Measurements from ENCODE around the gene SH3RF3. TPM values are rescaled to one million over a fixed set of nuclear protein-coding genes. Genes with fewer than 3 reads are reported as not detected.

The SH3RF3 gene
- total and polyA plus RNA-seq, 2 of the 13 experiments (the other 11 are each of a cell fraction or from before 2014, with no cell fraction given), result 0.04 TPM; not detected in 1

DNA sequence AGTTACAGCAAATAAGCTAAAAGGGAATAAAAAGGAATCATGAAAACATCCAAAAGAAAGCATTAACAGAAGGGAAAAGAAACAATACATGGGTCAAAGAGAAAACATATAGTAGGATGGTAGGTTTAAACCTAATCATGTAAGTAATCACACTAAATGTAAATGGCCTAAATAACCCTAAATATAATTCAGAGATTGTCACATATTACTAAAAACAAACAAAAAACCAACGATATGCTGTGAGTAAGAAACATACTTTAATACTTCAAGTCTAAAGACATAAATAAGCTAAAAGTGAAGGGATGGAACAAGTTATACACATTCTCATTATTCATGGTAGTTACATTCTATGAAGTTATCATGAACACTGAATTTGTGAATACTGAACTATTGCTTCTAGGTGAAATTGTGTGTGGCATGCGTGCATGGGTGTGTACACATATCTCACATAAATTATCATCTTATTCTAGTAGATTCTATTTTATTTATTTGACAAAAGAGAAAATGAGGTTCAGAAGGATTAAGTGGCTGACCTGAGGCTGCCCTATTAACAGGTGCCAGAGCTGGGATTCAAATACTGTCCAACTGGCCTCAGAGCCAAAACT lies 313.8 kb downstream of the SH3RF3 start:
- Histone ChIP-seq H3K27me3 (ENCODE audit: control insufficient read depth in 1 of 2, insufficient read depth in 2 of 2, low read length in 2 of 2) (peaks cover 0 to 4% of the 10 kb centered on the region in 2 experiments; a peak in 1 of 5 replicates), H3K27ac (ENCODE audit: extremely low read length, insufficient read depth, low read length) (no peak overlapping the region), H3K36me3 (replicated peaks in 1 of 2; ENCODE audit: control insufficient read depth in 1 of 2, insufficient read depth in 2 of 2, low read length in 2 of 2) (no peaks in the 10 kb centered on the region), H3K79me2 (ENCODE audit: insufficient read depth, low read length) (no peaks in the 10 kb centered on the region), H3K9me3 (ENCODE audit: low read length) (peaks cover 28% of the 10 kb centered on the region), H2AFZ (ENCODE audit: low read length) (no peak overlapping the region), H4K20me1 (ENCODE audit: insufficient read depth, low read length) (no peaks in the 10 kb centered on the region), H3K4me1 (ENCODE audit: insufficient read depth, low read length) (no peaks in the 10 kb centered on the region), H3K4me2 (ENCODE audit: low read depth, low read length) (no peak overlapping the region), H3K4me3 (replicated peaks in 1 of 3; ENCODE audit: insufficient read depth in 1 of 3, low read depth in 2 of 3, low read length in 3 of 3) (no peak overlapping the region), H3K9ac (ENCODE audit: insufficient read depth, low read depth, low read length) (no peak overlapping the region)
- no TSS peak for BruUV-seq (replicated peaks)
- TF ChIP-seq ELF3 (CRISPR knock-in tag; IDR thresholded peaks at IDR 0.05) (no peak), MED1 (CRISPR knock-in tag; IDR thresholded peaks at IDR 0.05) (no peak), ZNF10 (CRISPR knock-in tag; IDR thresholded peaks at IDR 0.05; ENCODE audit: borderline replicate concordance, low read depth) (no peak), ZNF501 (CRISPR knock-in tag; IDR thresholded peaks at IDR 0.05) (no peak), ATF4 (CRISPR knock-in tag; IDR thresholded peaks at IDR 0.05) (no peak), ZZZ3 (CRISPR knock-in tag; IDR thresholded peaks at IDR 0.05; ENCODE audit: borderline replicate concordance) (no peak), HOXA7 (CRISPR knock-in tag; IDR thresholded peaks at IDR 0.05) (no peak), NFYB (CRISPR knock-in tag; IDR thresholded peaks at IDR 0.05) (no peak), GATA4 (IDR thresholded peaks at IDR 0.05; ENCODE audit: borderline replicate concordance, low read depth) (no peak), PHF8 (CRISPR knock-in tag; IDR thresholded peaks at IDR 0.05) (no peak), NFIB (CRISPR knock-in tag; IDR thresholded peaks at IDR 0.05; ENCODE audit: borderline replicate concordance) (no peak), AGO1 (IDR thresholded peaks at IDR 0.05; ENCODE audit: low read depth, low read length, poor library complexity, severe bottlenecking) (no peak), ZNF260 (CRISPR knock-in tag; IDR thresholded peaks at IDR 0.05; ENCODE audit: borderline replicate concordance, low read depth) (no peak)
- TF ChIP-seq, protein P1, sequence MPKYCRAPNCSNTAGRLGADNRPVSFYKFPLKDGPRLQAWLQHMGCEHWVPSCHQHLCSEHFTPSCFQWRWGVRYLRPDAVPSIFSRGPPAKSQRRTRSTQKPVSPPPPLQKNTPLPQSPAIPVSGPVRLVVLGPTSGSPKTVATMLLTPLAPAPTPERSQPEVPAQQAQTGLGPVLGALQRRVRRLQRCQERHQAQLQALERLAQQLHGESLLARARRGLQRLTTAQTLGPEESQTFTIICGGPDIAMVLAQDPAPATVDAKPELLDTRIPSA (CRISPR knock-in tag; IDR thresholded peaks at IDR 0.05; ENCODE audit: borderline replicate concordance), result no peak
- no peak for DNase-seq (ENCODE audit: low spot score)
- ChIA-PET POLR2A (no interaction called here), CTCF (ENCODE audit: low intra/inter-chr PET ratio, low total read pairs) (no interaction called here)
- no peak for FAIRE-seq
- WGBS (ENCODE audit: low lambda C conversion rate), result 51% methylated on average over 2 of the region's 2 CpGs
- in situ Hi-C loops (cut with HindIII; ENCODE audit: extremely low pct_ligation_motif_present, low pct_unique_long_range_greater_than_20kb), result no loop called here
- intact Hi-C loops (cut with micrococcal nuclease; ENCODE audit: unreplicated experiment), result no loop called here
- no peak for ATAC-seq
